ENCODE data around the gene TTC14.

Gene TTC14

GRCh38 chr3:180631317-180631716 is 29.4 kb downstream of the TTC14 start:
- peak; percentile 32 for TF ChIP-seq CTCF (conservative IDR thresholded peaks at IDR 0.05; ENCODE audit: low read depth, low read length)
- no peak overlapping the region for H3K4me3 ChIP-seq (ENCODE audit: low read length)
- DNase-seq (ENCODE audit: low read depth), result no peak

GRCh38 chr3:180633722-180634121 is 31.8 kb downstream of the TTC14 start:
- no peak overlapping the region for H3K4me3 ChIP-seq (ENCODE audit: low read length)
- TF ChIP-seq CTCF (conservative IDR thresholded peaks at IDR 0.05; ENCODE audit: low read depth, low read length), result no peak
- DNase-seq (ENCODE audit: low read depth), result no peak

- H3K4me3 ChIP-seq (ENCODE audit: low read length), result no peak overlapping the region
- no peak for TF ChIP-seq CTCF (conservative IDR thresholded peaks at IDR 0.05; ENCODE audit: low read depth, low read length)
- no peak for DNase-seq (ENCODE audit: low read depth)
Observed at GRCh38 chr3:180640987-180641386, 39.0 kb downstream of the TTC14 start.

GRCh38 chr3:180646187-180646790 is 44.3 kb downstream of the TTC14 start:
- H3K4me3 ChIP-seq (ENCODE audit: low read length), result no peak overlapping the region
- peak; percentile 34 for TF ChIP-seq CTCF (conservative IDR thresholded peaks at IDR 0.05; ENCODE audit: low read depth, low read length)
- no peak for DNase-seq (ENCODE audit: low read depth)

GRCh38 chr3:180656406-180656805 is 54.4 kb downstream of the TTC14 start:
- DNase-seq (ENCODE audit: low read depth), result no peak
- TF ChIP-seq CTCF (conservative IDR thresholded peaks at IDR 0.05; ENCODE audit: low read depth, low read length), result no peak
- H3K4me3 ChIP-seq (ENCODE audit: low read length), result no peak overlapping the region

GRCh38 chr3:180657094-180657493 is 55.1 kb downstream of the TTC14 start:
- no peak for TF ChIP-seq CTCF (conservative IDR thresholded peaks at IDR 0.05; ENCODE audit: low read depth, low read length)
- no peak for DNase-seq (ENCODE audit: low read depth)
- H3K4me3 ChIP-seq (ENCODE audit: low read length), result no peak overlapping the region
